ENCODE measurements around the gene PCYOX1L.

The PCYOX1L gene

GRCh38 chr5:149371296-149371962 lies 13.6 kb downstream of the PCYOX1L start:
- DNase-seq = peak; percentile 76

GRCh38 chr5:149372076-149372795 lies 14.4 kb downstream of the PCYOX1L start:
- no peak for DNase-seq

- no peak for DNase-seq
These were observed 15.1 kb downstream of the PCYOX1L start for GRCh38 chr5:149372932-149373331.

GRCh38 chr5:149374303-149374702 lies 16.5 kb downstream of the PCYOX1L start:
- DNase-seq = no peak

GRCh38 chr5:149374801-149375200 lies 17.0 kb downstream of the PCYOX1L start:
- DNase-seq = no peak

GRCh38 chr5:149375434-149375833 lies 17.6 kb downstream of the PCYOX1L start:
- DNase-seq = no peak

- no peak for DNase-seq
These were observed 18.3 kb downstream of the PCYOX1L start for GRCh38 chr5:149376104-149376503.

- no peak for DNase-seq
These were observed 19.0 kb downstream of the PCYOX1L start for GRCh38 chr5:149376711-149377447.

GRCh38 chr5:149378241-149378820 lies 20.5 kb downstream of the PCYOX1L start:
- DNase-seq = no peak

GRCh38 chr5:149379177-149379761 lies 21.4 kb downstream of the PCYOX1L start, which contains the start of gene IL17B:
IL17B (minus strand) TSS chr5:149379292; CDS start chr5:149379225, 67 bp downstream.
- DNase-seq = no peak

GRCh38 chr5:149379818-149380374 lies 22.1 kb downstream of the PCYOX1L start:
- DNase-seq = no peak

- DNase-seq = no peak
These were observed 22.7 kb downstream of the PCYOX1L start for GRCh38 chr5:149380466-149381121.

- DNase-seq = no peak
These were observed 23.6 kb downstream of the PCYOX1L start for GRCh38 chr5:149381261-149381985.

- peak; percentile 68 for DNase-seq
These were observed 24.1 kb downstream of the PCYOX1L start for GRCh38 chr5:149381986-149382338.

- no peak for DNase-seq
These were observed 24.8 kb downstream of the PCYOX1L start for GRCh38 chr5:149382517-149383220.

- DNase-seq = no peak
These were observed 25.6 kb downstream of the PCYOX1L start for GRCh38 chr5:149383399-149383798.

GRCh38 chr5:149386166-149386565 lies 28.3 kb downstream of the PCYOX1L start:
- no peak for DNase-seq

GRCh38 chr5:149387081-149387631 lies 29.3 kb downstream of the PCYOX1L start:
- DNase-seq = no peak

GRCh38 chr5:149387982-149388381 lies 30.1 kb downstream of the PCYOX1L start:
- DNase-seq = no peak

GRCh38 chr5:149388498-149389190 lies 30.8 kb downstream of the PCYOX1L start:
- no peak for DNase-seq

Measured in CD4-positive, alpha-beta T cell treated with Interleukin-10 for 1 hour (primary cell).